HG02852 (cell line): ENCODE results near the gene SLC35A5.

ENCODE experiments used
- ATAC-seq: cut with Tn5 transposase; IDR thresholded peaks from one replicate; pipeline ENCODE4 v1.9.1; 2021; ENCODE audit warnings: mild to moderate bottlenecking, moderate library complexity; ENCODE audit not compliant: unreplicated experiment

Gene SLC35A5

DNA sequence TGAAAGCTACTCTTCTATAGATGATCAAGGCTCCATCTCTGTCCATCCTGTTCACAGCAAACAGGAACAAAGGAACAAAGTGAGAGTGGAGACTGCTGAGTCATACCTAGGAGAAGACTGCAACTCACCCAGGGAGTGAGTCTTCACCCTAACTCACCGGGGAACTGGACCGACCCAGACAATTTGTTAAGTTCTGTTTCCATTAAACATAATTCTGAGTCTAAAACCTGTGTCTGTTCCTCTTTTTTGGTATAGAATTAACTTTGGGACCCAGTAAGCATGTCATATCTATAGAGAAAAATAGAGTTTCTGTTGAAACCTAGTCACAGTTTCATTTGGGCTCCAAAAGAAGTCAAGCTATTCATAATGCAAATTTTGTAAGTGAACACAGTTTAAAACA is 57.5 kb downstream of the SLC35A5 start:
- peak; percentile 91 for ATAC-seq

DNA sequence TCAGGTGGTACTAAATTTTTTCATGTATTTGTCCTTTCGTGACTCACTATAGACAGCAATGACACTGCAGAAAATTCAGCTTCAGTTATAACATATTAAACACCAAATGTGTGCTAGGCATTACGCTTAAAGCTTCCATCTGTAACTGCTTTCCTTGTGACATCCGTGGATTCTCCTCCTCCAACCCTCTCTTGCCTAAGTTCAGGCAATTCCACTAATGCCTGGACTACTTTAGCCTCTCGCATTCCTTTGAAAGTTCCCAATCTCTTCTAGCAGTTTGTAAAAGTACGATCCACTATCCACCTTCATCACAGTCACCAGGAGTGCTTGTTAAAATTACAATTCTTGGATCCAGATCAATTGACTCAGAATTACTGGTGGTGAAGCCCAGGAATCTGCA is 61.4 kb downstream of the SLC35A5 start:
- ATAC-seq = no peak

DNA sequence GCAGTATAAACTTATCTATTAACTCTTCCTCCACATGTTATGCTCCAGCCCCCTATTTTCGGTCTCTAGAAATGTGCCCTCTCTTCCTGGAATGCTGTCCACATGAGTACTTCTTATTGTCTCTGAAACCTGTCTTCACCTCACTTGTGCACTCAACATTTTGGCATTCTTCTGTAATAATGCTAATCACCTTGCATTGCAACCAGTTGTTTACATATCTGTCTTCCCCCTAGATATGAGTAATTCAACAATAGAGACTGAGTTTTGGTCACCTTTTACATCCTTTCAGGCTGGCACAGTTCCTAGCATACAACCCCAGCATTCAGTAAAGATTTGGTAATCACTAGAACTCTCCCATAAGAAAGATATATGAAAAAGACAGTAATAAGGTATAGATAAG is 61.9 kb downstream of the SLC35A5 start:
- no peak for ATAC-seq

DNA sequence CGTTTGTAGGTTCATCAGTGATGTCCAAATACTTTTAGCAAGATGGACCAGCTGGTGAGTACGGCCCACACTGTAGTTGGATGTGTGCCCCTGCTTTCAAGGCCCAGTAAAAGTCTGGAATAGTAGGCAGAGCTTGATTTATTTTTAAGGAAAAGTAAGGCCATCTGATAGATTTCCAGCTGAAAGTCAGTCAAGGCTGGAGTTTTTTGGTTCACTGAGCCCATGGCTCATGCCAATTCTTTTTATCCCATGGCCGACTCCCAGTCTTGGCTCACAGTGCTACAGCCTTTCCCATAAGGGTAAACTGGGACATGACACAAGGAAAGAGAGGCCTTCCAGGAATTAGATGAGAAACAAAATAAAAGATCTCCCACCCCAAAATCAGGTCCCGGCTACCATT is 65.6 kb downstream of the SLC35A5 start:
- no peak for ATAC-seq

DNA sequence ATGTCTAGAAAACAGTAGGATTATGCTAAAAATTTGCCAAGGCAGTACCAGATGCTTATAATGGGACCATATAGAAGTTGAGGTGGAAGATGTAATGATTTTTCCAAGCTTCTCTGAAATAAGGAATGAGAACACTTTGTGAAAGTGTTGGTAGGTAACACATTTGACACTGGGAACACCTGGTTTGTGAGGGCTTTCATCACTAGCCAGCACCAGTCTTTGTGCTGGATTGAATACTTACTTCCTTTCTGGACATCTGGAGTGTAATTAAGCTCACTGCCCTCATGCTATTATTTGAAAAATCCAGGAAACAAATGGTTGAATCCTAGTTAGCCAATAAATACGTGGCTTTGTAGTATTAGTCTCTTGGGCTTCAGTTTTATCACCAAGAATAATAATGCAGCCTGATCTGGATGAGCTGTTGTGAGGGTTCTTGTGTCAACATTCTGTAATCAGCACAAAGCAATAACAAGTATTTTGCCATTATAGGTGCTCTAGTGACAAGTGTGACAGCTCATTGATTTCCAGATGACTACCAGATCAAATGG is 66.1 kb downstream of the SLC35A5 start:
- ATAC-seq = no peak

DNA sequence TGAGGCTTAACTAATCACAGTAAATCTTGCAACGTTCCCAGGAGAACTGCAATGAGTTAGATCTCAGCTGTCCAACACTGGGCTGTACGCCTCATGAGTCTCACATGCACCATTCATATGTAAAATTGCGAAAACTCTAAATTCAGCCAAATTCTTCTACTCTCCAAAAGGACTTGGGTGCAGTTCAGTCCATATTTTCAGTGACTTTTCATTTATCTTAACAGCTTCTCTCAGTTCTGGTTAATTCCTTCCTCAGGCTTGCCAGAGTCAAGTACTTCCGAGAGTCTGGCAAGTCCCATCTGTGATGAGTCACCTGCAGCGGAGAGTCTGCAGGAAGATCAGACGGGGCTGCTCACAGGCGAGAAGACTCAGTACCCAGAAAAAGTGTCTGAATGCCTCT is 67.6 kb downstream of the SLC35A5 start:
- peak; percentile 61 for ATAC-seq

DNA sequence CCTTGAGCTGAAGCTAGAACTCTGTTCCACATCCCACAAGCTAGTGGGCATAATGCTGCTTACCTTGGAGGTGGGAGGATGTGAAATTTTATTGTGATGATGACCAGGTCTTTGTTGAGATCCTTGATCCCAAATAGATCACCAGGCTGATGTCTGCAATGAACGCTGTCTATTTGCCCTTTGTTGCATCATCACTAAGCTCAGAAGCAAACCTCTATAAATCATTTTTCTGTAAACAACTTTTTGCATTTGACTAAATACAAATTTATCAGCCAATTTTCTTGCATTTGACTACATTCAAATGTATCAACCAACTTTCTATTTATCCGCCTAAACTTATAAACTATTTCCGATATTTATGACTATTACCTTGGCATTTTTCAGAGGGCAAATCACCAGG is 69.4 kb downstream of the SLC35A5 start:
- no peak for ATAC-seq

DNA sequence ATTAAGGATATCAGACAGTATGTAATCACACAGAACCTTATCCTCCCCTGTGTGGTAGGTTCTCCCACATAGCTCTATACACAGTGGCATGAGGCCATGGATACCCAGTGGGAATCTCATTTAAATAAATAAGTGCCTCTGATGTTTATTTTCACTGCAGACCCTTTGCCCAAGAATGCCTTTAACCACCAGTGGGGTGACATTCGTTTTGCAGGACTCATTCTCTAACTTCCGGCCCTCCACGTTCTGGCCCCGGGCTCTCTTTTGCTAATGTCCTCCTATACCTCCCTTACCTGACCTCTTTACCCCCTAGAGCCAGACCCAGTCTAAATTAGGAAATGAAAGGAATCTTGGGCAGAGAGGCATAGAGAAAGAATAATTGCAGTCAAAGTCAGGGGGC is 70.8 kb downstream of the SLC35A5 start:
- no peak for ATAC-seq

DNA sequence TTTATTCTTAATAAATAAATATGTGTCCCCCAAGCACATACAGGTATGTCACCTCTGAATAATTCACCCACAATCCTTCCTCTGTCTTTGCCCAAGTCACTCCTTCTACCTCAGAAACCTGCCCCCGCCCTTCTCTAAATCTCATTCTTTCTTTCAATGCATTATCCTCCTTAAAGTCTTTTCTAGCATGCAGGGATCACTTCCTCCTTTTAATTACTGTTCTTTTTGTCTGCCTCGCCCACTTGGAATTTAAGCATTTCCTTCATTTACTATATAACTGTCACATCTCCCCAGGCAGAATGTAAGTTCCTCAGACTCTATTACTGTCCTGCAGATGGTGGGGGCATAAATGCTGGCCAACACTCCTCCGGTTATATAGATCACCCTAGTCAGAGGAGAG is 71.3 kb downstream of the SLC35A5 start:
- no peak for ATAC-seq

DNA sequence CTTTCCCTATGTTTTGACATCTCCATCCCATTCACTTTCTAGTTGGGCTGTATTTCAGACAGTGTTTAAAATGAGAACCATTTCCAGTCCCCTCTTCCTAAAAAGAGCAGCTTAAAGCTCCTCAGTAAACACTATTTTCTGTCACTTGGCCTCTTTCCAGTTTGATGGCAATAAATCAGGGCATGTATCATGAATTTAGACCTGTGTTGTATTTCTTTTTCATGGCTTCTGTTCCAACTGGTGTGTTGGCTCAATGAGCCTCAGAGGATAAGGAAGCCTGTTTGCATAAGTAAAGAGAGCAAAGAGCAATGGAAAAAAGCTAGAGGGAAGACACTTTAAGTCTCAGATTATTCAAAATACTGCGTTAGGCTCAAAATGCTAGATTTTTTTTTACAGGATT is 71.9 kb downstream of the SLC35A5 start:
- ATAC-seq = no peak

DNA sequence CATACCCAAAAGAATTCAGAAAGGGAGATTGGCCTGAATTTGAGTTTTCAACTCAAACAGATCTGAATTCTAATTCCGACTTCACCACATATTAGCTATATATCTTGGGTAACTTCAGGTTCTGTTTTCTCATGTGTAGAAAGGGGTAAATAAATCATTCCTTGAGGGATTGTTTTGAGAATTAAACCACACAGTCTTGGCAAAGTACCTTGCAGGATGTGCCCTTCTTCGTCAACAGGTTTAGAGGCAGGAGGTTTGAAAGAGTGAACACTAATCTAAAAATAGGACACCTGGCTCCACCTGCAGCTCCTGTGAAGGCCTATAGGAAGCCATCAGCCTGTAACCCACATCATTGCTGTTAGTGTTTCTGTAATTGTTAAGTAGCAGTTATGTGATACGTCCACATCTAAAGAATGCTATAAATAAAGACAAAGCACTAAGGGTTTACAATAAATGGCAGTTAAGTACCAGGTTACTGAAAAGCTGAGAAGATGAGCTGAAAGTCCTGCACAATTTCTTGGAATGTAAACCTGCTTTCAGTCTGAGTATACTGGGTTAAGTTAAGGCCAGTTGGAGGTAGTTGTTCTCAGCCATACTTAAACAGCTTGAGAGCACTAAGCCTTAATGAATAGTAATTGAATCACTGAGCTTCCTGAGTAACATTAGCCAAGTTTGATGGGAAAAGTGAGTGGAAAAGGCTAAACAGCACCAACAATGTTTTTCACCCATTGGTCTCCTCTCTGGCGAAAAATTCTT is 73.1 kb downstream of the SLC35A5 start:
- ATAC-seq = no peak
